Body of pancreas (tissue), 4 donors: ENCODE data around the gene SRPK3. TPM values are rescaled to one million over a fixed set of nuclear protein-coding genes. Genes with fewer than 3 reads are reported as not detected.

ENCODE experiments used
- ATAC-seq: fragments of 150-250 bp; one replicate; pipeline ENCODE4 v1.9.1; 2016
- DNase-seq, 4 donors: peaks; one replicate each; pipeline ENCODE4 v3.0.0-alpha.2; 2019
- H3K27ac ChIP-seq, 4 donors: fragments of 200-600 bp; sonication (generic); 1 replicate in 3 of 4; 2 replicates in 1 of 4; pipeline versions ENCODE4 v1.5.1 to v1.6.1; 2016 to 2019; ENCODE audit warnings: mild to moderate bottlenecking in 1 of 4, mixed read lengths in 1 of 4, moderate library complexity in 1 of 4
- H3K27me3 ChIP-seq, 2 donors: fragments of 200-600 bp; sonication (generic); one replicate each; pipeline ENCODE4 v1.6.0; 2016; ENCODE audit warnings: mild to moderate bottlenecking in 1 of 2
- H3K36me3 ChIP-seq, 2 donors: fragments of 200-600 bp; sonication (generic); replicated peaks in 1 of 2; 2 replicates each; pipeline ENCODE4 v1.5.1; 2016; ENCODE audit warnings: low read depth in 2 of 2; ENCODE audit not compliant: insufficient read depth in 1 of 2
- H3K4me1 ChIP-seq: fragments of 200-600 bp; sonication (generic); one replicate; pipeline ENCODE4 v1.6.0; 2016
- H3K4me3 ChIP-seq, 2 donors: fragments of 200-600 bp; sonication (generic); 1 replicate in 1 of 2; 2 replicates in 1 of 2; pipeline ENCODE4 v1.5.1; 2016 to 2019
- H3K9me3 ChIP-seq, 3 donors: fragments of 200-600 bp; sonication (generic); 1 replicate in 2 of 3; 2 replicates in 1 of 3; pipeline ENCODE4 v1.5.1; 2016
- CTCF ChIP-seq, 7 experiments: fragments of 450-650 bp in 4 of 7; fragments of 200-600 bp in 3 of 7; sonication (generic) in 3 of 7; IDR thresholded peaks; one replicate each; pipeline ENCODE4 v1.5.1; 2016 to 2019; ENCODE audit warnings: antibody characterized with exemption in 7 of 7
- POLR2A ChIP-seq, 3 donors: fragments of 450-650 bp; IDR thresholded peaks; one replicate each; pipeline ENCODE4 v1.6.1; 2016; ENCODE audit warnings: antibody characterized with exemption in 3 of 3, mild to moderate bottlenecking in 2 of 3
- WGBS, 2 donors: methylation state at CpG; one replicate each; pipeline ENCODE4 v1.1.5; 2017; 5-methylcytosine and 5-hydroxymethylcytosine counted together
- intact Hi-C: fragments of 100-400 bp; cut with DNase I; formaldehyde crosslinking; loops from one replicate; pipeline ENCODE4 v1.15.1; 2023
- total RNA-seq, 2 donors: library from RNA; depleted of rRNA; stranded (reverse); fragments of >200 nt; gene quantifications; one replicate each; pipeline ENCODE4 v1.1.0, GENCODE V29; 2016

Gene SRPK3
- total RNA-seq, 2 donors from 2014 or later: not detected

DNA sequence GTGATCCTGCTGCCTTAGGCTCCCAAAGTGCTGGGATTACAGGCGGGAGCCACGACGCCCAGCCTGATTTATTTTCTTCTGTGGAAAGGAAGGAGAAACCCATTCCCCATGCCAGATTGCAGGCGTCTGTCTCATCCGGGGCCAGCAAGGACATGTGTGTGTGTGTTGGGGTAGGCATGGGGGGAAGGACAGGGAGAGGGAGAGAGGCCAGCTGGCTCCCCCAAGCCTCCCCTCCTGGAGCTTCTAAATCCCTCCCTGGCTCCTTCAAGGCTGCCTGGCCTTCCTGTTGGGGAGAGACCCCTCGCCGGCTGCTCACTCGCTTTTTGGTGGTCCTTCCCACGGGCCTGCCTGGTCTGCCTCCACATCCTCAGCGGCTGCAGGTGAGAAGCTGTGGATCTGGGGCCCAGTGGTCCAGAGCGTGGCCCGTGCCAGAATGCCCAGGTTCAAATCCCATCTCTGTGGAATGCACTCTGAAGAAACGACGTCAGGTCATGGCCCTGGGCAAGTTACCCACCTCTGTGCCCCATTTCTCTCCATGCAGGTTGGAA lies 18.1 kb upstream of the SRPK3 start:
- H3K27me3 ChIP-seq: no peaks in the 10 kb centered on the region
- H3K27ac ChIP-seq: no peak overlapping the region
- no peaks in the 10 kb centered on the region for H3K9me3 ChIP-seq
- ATAC-seq (no peak), DNase-seq (no peak)
- TF ChIP-seq POLR2A (IDR thresholded peaks at IDR 0.05) (no peak), CTCF (IDR thresholded peaks at IDR 0.05) (no peak)
- WGBS, 2 donors: 72 to 74% methylated on average over 7 to 13 of the region's 14 CpGs
- peaks cover 13% of the 10 kb centered on the region for H3K4me1 ChIP-seq
- no peak overlapping the region for H3K4me3 ChIP-seq
- intact Hi-C loops: loop anchor here (5.0 kb wide), 1 partner anchor 190 kb away; no protein-coding TSS in a partner anchor
- no peaks in the 10 kb centered on the region for H3K36me3 ChIP-seq

GRCh38 chrX:153763298-153763932 lies 17.4 kb upstream of the SRPK3 start:
- 69 to 82% methylated on average over 7 to 14 of the region's 18 CpGs for WGBS, 2 donors
- ATAC-seq (no peak), DNase-seq (peak in 2 of 4 donors; percentile 8 to 11)
- H3K4me1 ChIP-seq: peaks cover 13% of the 10 kb centered on the region
- no peak overlapping the region for H3K4me3 ChIP-seq
- no peaks in the 10 kb centered on the region for H3K9me3 ChIP-seq
- no peak overlapping the region for H3K27ac ChIP-seq
- H3K36me3 ChIP-seq: no peaks in the 10 kb centered on the region
- intact Hi-C loops: loop anchor here (5.0 kb wide), 1 partner anchor 189 kb away; no protein-coding TSS in a partner anchor
- H3K27me3 ChIP-seq: no peaks in the 10 kb centered on the region
- TF ChIP-seq CTCF (IDR thresholded peaks at IDR 0.05) (no peak), POLR2A (IDR thresholded peaks at IDR 0.05) (no peak)

DNA sequence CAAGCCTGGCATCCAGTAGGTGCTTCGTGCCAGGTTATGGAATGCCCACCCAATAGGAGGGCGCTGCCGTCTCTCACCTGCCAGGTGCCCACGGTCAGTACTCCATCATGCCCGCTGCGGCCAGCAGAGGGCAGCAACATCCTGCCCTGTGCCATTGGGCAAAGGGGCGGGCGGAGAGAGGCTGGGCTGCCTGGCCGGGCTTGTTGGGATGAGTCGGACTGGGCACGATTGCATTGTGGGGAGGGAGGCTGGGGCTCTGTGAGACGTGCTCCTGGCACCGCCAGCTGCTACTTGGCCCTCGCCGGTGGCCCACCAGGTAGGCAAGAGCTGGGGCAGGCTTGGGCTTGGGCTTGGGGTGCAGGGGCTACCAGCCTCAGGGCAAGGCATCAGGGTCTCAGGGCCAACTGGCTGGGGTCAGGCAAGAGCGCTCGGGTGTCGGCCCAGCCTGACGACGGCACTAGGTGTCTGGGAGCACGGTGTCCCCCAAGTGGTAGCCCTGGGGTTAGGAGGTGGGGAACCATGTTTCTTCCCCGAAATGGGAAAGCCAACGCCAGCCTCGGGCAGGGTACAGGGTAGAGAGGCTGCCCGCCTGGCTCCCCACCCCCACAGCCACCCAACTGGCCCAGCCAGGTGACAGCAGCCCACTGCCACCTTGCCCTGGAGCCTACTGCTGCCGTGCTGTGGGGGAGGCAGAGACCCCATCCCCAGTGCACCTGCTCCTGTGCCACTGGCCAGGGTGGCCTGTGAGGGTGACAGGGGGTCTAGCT lies 16.7 kb upstream of the SRPK3 start, which contains the start of gene PLXNB3:
Gene PLXNB3, plus strand, starts transcription at position 261 of the 767 bp plus-strand sequence. CDS start 1,287 bp downstream, outside the sequence.
- peaks cover 13% of the 10 kb centered on the region for H3K4me1 ChIP-seq
- no peaks in the 10 kb centered on the region for H3K9me3 ChIP-seq
- WGBS, 2 donors: 6% methylated on average over 16 of the region's 26 CpGs; no CpG with 5 or more reads in 1 of the 2 donors
- H3K27ac ChIP-seq: peak within 1 kb of the TSS in 3 of 4 donors; percentile 38 to 65 (median 50)
- ATAC-seq (peak; percentile 88), DNase-seq (peak; percentile 78 to 88 (median 84))
- intact Hi-C loops: loop anchor here (5.0 kb wide), 1 partner anchor 188 kb away; no protein-coding TSS in a partner anchor
- TF ChIP-seq POLR2A (IDR thresholded peaks at IDR 0.05) (peak in 1 of 3 donors; percentile 26), CTCF (IDR thresholded peaks at IDR 0.05) (peak; percentile 59 to 88 (median 76))
- H3K27me3 ChIP-seq: no peaks in the 10 kb centered on the region
- H3K36me3 ChIP-seq: no peaks in the 10 kb centered on the region
- no peak within 1 kb of the TSS for H3K4me3 ChIP-seq

GRCh38 chrX:153764786-153765137 lies 16.1 kb upstream of the SRPK3 start:
- Histone ChIP-seq H3K4me1 (peaks cover 13% of the 10 kb centered on the region), H3K4me3 (no peak overlapping the region), H3K9me3 (no peaks in the 10 kb centered on the region), H3K36me3 (no peaks in the 10 kb centered on the region), H3K27me3 (no peaks in the 10 kb centered on the region), H3K27ac (peak overlapping the region in 3 of 4 donors; percentile 38 to 65 (median 50))
- intact Hi-C loops: loop anchor here (5.0 kb wide), 2 partner anchors 178 to 188 kb away; partner anchors contain the start of gene RENBP
- TF ChIP-seq POLR2A (IDR thresholded peaks at IDR 0.05) (no peak), CTCF (IDR thresholded peaks at IDR 0.05) (no peak)
- WGBS, 2 donors: 74% methylated on average over 4 of the region's 7 CpGs; no CpG with 5 or more reads in 1 of the 2 donors
- peak; percentile 11 for ATAC-seq
- DNase-seq: peak in 1 of 4 donors; percentile 14
